ENCODE results near the gene PTS. TPM values are rescaled to one million over a fixed set of nuclear protein-coding genes. Genes with fewer than 3 reads are reported as not detected.

PTS gene
- total RNA-seq, 1 donor = 56.5 TPM

GRCh38 chr11:112212710-112213109 is 13.5 kb upstream of the PTS start:
- H3K4me2 ChIP-seq (ENCODE audit: insufficient read depth, low read length) = no peak overlapping the region
- H3K36me3 ChIP-seq (ENCODE audit: insufficient read depth, low read length) = no peaks in the 10 kb centered on the region
- no peak for DNase-seq (ENCODE audit: insufficient read length, low spot score, missing footprints)
- no peak overlapping the region for H2AFZ ChIP-seq (ENCODE audit: low read length)
- no peak for TF ChIP-seq CTCF (IDR thresholded peaks at IDR 0.05; ENCODE audit: extremely low read depth, low read depth, low read length)
- H3K27me3 ChIP-seq (ENCODE audit: insufficient read depth, low read length) = no peaks in the 10 kb centered on the region
- H3K27ac ChIP-seq (ENCODE audit: low read depth, low read length) = no peak overlapping the region
- no peak overlapping the region for H3K4me3 ChIP-seq (ENCODE audit: insufficient read depth, low read length)
- H3K79me2 ChIP-seq (ENCODE audit: insufficient read depth, low read length) = no peaks in the 10 kb centered on the region
- H3K9me3 ChIP-seq (ENCODE audit: low read depth, low read length) = no peaks in the 10 kb centered on the region
- no peaks in the 10 kb centered on the region for H3K4me1 ChIP-seq (ENCODE audit: insufficient read depth, low read length)
- no peaks in the 10 kb centered on the region for H4K20me1 ChIP-seq (ENCODE audit: insufficient read depth, low read length)

GRCh38 chr11:112213753-112214152 is 12.5 kb upstream of the PTS start:
- Histone ChIP-seq H3K79me2 (ENCODE audit: insufficient read depth, low read length) (no peaks in the 10 kb centered on the region), H3K27ac (ENCODE audit: low read depth, low read length) (no peak overlapping the region), H3K27me3 (ENCODE audit: insufficient read depth, low read length) (no peaks in the 10 kb centered on the region), H3K4me1 (ENCODE audit: insufficient read depth, low read length) (no peaks in the 10 kb centered on the region), H3K9me3 (ENCODE audit: low read depth, low read length) (no peaks in the 10 kb centered on the region), H2AFZ (ENCODE audit: low read length) (no peak overlapping the region), H3K4me3 (ENCODE audit: insufficient read depth, low read length) (no peak overlapping the region), H4K20me1 (ENCODE audit: insufficient read depth, low read length) (no peaks in the 10 kb centered on the region), H3K4me2 (ENCODE audit: insufficient read depth, low read length) (no peak overlapping the region), H3K36me3 (ENCODE audit: insufficient read depth, low read length) (no peaks in the 10 kb centered on the region)
- no peak for DNase-seq (ENCODE audit: insufficient read length, low spot score, missing footprints)
- no peak for TF ChIP-seq CTCF (IDR thresholded peaks at IDR 0.05; ENCODE audit: extremely low read depth, low read depth, low read length)

- H3K27ac ChIP-seq (ENCODE audit: low read depth, low read length) = no peak overlapping the region
- H4K20me1 ChIP-seq (ENCODE audit: insufficient read depth, low read length) = no peaks in the 10 kb centered on the region
- TF ChIP-seq CTCF (IDR thresholded peaks at IDR 0.05; ENCODE audit: extremely low read depth, low read depth, low read length) = no peak
- no peaks in the 10 kb centered on the region for H3K9me3 ChIP-seq (ENCODE audit: low read depth, low read length)
- no peak overlapping the region for H2AFZ ChIP-seq (ENCODE audit: low read length)
- H3K4me2 ChIP-seq (ENCODE audit: insufficient read depth, low read length) = no peak overlapping the region
- H3K4me1 ChIP-seq (ENCODE audit: insufficient read depth, low read length) = no peaks in the 10 kb centered on the region
- H3K36me3 ChIP-seq (ENCODE audit: insufficient read depth, low read length) = no peaks in the 10 kb centered on the region
- no peak overlapping the region for H3K4me3 ChIP-seq (ENCODE audit: insufficient read depth, low read length)
- DNase-seq (ENCODE audit: insufficient read length, low spot score, missing footprints) = no peak
- H3K27me3 ChIP-seq (ENCODE audit: insufficient read depth, low read length) = no peaks in the 10 kb centered on the region
- no peaks in the 10 kb centered on the region for H3K79me2 ChIP-seq (ENCODE audit: insufficient read depth, low read length)
These were observed 10.6 kb upstream of the PTS start for GRCh38 chr11:112215621-112216020.

- Histone ChIP-seq H3K79me2 (ENCODE audit: insufficient read depth, low read length) (no peaks in the 10 kb centered on the region), H3K4me1 (ENCODE audit: insufficient read depth, low read length) (no peaks in the 10 kb centered on the region), H3K27me3 (ENCODE audit: insufficient read depth, low read length) (no peaks in the 10 kb centered on the region), H3K27ac (ENCODE audit: low read depth, low read length) (no peak overlapping the region), H3K9me3 (ENCODE audit: low read depth, low read length) (no peaks in the 10 kb centered on the region), H3K4me2 (ENCODE audit: insufficient read depth, low read length) (no peak overlapping the region), H3K36me3 (ENCODE audit: insufficient read depth, low read length) (no peaks in the 10 kb centered on the region), H4K20me1 (ENCODE audit: insufficient read depth, low read length) (no peaks in the 10 kb centered on the region), H3K4me3 (ENCODE audit: insufficient read depth, low read length) (no peak overlapping the region), H2AFZ (ENCODE audit: low read length) (no peak overlapping the region)
- no peak for TF ChIP-seq CTCF (IDR thresholded peaks at IDR 0.05; ENCODE audit: extremely low read depth, low read depth, low read length)
- no peak for DNase-seq (ENCODE audit: insufficient read length, low spot score, missing footprints)
These were observed 9.6 kb upstream of the PTS start for GRCh38 chr11:112216561-112217105.
